Liver (tissue), 2 donors: ENCODE data around the gene TRAPPC12.

Experiments used
- GABPA ChIP-seq, 2 donors: IDR thresholded peaks in 1 of 2; conservative IDR thresholded peaks in 1 of 2; 2 replicates each; pipeline ENCODE4 v1.6.1; 2016; ENCODE audit warnings: antibody characterized with exemption in 2 of 2, mild to moderate bottlenecking in 1 of 2, moderate library complexity in 1 of 2
- MAX ChIP-seq: IDR thresholded peaks from 2 replicates; pipeline ENCODE4 v1.6.1; 2016; ENCODE audit warnings: antibody characterized with exemption
- donor health status: healthy.

GRCh38 chr2:3463944-3464343, 84.5 kb downstream of the TRAPPC12 start:
- TF ChIP-seq MAX: no peak
- TF ChIP-seq GABPA (IDR thresholded peaks at IDR 0.05 in 1 of 2, conservative IDR thresholded peaks at IDR 0.05 in 1 of 2): no peak
